Activated T-helper 17 cell treated with anti-CD3 and anti-CD28 coated beads, Interleukin-2, amount 50 U/mL, for 72 hours (primary cell): ENCODE measurements around the gene RFX6. TPM values are rescaled to one million over a fixed set of nuclear protein-coding genes. Genes with fewer than 3 reads are reported as not detected.

ENCODE experiments used
- ATAC-seq: fragments of 150-1000 bp; cut with Tn5 transposase; replicated peaks from 2 replicates; pipeline ENCODE4 v1.10.0; 2021; ENCODE audit warnings: mild to moderate bottlenecking, moderate library complexity
- H3K27ac Mint-ChIP-seq: one replicate; pipeline ENCODE4 v1.8.0; 2022; ENCODE audit warnings: mixed read lengths
- H3K27me3 Mint-ChIP-seq: one replicate; pipeline ENCODE4 v1.8.0; 2022; ENCODE audit warnings: mixed read lengths
- H3K36me3 Mint-ChIP-seq: one replicate; pipeline ENCODE4 v1.8.0; 2022; ENCODE audit warnings: low read depth, mild to moderate bottlenecking, mixed read lengths
- H3K4me1 Mint-ChIP-seq: one replicate; pipeline ENCODE4 v1.8.0; 2022; ENCODE audit warnings: mixed read lengths
- H3K4me3 Mint-ChIP-seq: one replicate; pipeline ENCODE4 v1.8.0; 2022; ENCODE audit warnings: mild to moderate bottlenecking, mixed read lengths
- H3K9me3 Mint-ChIP-seq: one replicate; pipeline ENCODE4 v1.8.0; 2022; ENCODE audit warnings: mixed read lengths
- total RNA-seq, 2 donors: library from RNA; stranded (reverse); gene quantifications; one replicate each; pipeline ENCODE4 v1.2.3, GENCODE V29; 2022

RFX6 gene
- total RNA-seq, 2 donors from 2014 or later = not detected

GRCh38 chr6:116931456-116931855 is 54.4 kb downstream of the RFX6 start:
- ATAC-seq = no peak
- H3K27me3 Mint-ChIP-seq = peaks cover 5% of the 10 kb centered on the region
- H3K27ac Mint-ChIP-seq = no peak overlapping the region
- H3K36me3 Mint-ChIP-seq = no peaks in the 10 kb centered on the region
- no peaks in the 10 kb centered on the region for H3K4me1 Mint-ChIP-seq
- H3K9me3 Mint-ChIP-seq = no peaks in the 10 kb centered on the region
- no peak overlapping the region for H3K4me3 Mint-ChIP-seq

DNA sequence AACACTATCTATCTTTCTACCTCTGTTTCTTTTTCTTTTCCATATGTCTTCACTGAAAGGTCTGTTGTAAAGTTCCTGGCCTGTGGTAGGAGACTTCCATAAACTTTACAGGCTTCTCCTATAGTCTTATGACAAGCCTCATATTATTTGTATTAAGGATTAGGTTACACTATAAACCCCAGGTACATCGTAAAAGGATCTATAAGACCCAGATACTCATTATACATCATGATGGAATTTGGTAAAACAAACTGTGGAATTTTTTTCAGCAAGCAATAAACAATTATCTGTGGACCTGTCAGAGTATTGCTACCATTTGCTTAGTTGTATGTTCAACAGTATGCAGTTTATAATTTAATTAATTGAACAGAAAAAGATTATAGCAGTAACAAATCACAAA is 55.5 kb downstream of the RFX6 start:
- Mint-ChIP-seq H3K9me3 (no peaks in the 10 kb centered on the region), H3K4me3 (no peak overlapping the region), H3K27ac (no peak overlapping the region), H3K4me1 (no peaks in the 10 kb centered on the region), H3K36me3 (no peaks in the 10 kb centered on the region), H3K27me3 (peaks cover 5% of the 10 kb centered on the region)
- no peak for ATAC-seq

- ATAC-seq = no peak
- Mint-ChIP-seq H3K27me3 (peaks cover 5% of the 10 kb centered on the region), H3K36me3 (no peaks in the 10 kb centered on the region)
Observed at GRCh38 chr6:116933485-116933884, 56.4 kb downstream of the RFX6 start.

GRCh38 chr6:116938305-116938704 is 61.3 kb downstream of the RFX6 start:
- H3K36me3 Mint-ChIP-seq = no peaks in the 10 kb centered on the region
- no peaks in the 10 kb centered on the region for H3K4me1 Mint-ChIP-seq
- ATAC-seq = no peak

More at GRCh38 chr6:116933485-116933884, 56.4 kb downstream of the RFX6 start:
- H3K27ac Mint-ChIP-seq = no peak overlapping the region
- no peak overlapping the region for H3K4me3 Mint-ChIP-seq
- no peaks in the 10 kb centered on the region for H3K4me1 Mint-ChIP-seq
- no peaks in the 10 kb centered on the region for H3K9me3 Mint-ChIP-seq

GRCh38 chr6:116941727-116942126 is 64.7 kb downstream of the RFX6 start:
- H3K4me1 Mint-ChIP-seq = no peaks in the 10 kb centered on the region
- no peak overlapping the region for H3K27ac Mint-ChIP-seq
- H3K36me3 Mint-ChIP-seq = no peaks in the 10 kb centered on the region
- no peaks in the 10 kb centered on the region for H3K9me3 Mint-ChIP-seq
- peaks cover 17% of the 10 kb centered on the region for H3K27me3 Mint-ChIP-seq
- no peak for ATAC-seq
- no peak overlapping the region for H3K4me3 Mint-ChIP-seq

More at GRCh38 chr6:116938305-116938704, 61.3 kb downstream of the RFX6 start:
- Mint-ChIP-seq H3K27ac (no peak overlapping the region), H3K27me3 (peaks cover 8% of the 10 kb centered on the region), H3K9me3 (no peaks in the 10 kb centered on the region), H3K4me3 (no peak overlapping the region)

DNA sequence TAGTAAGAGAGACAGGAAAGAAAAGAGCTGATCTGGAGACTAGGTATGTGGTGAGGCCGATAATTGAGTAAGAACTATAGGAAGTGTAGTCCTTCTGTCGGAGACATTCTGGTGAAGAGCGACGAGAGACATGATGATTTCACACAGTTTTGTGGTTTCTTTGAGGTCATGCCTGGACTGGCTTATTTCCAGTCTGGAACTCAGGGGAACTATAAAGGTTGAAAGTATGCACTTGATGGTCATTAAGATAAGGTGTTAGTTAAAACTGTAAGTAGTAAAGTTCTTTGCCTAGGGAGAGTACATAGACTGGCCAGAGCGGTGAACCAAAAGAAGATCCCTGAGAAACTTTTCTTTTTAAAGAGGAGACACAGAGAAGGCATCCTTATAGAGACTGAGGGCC is 68.8 kb downstream of the RFX6 start:
- Mint-ChIP-seq H3K27ac (no peak overlapping the region), H3K36me3 (no peaks in the 10 kb centered on the region), H3K4me1 (no peaks in the 10 kb centered on the region), H3K4me3 (no peak overlapping the region), H3K27me3 (peaks cover 27% of the 10 kb centered on the region), H3K9me3 (no peaks in the 10 kb centered on the region)
- ATAC-seq = no peak

DNA sequence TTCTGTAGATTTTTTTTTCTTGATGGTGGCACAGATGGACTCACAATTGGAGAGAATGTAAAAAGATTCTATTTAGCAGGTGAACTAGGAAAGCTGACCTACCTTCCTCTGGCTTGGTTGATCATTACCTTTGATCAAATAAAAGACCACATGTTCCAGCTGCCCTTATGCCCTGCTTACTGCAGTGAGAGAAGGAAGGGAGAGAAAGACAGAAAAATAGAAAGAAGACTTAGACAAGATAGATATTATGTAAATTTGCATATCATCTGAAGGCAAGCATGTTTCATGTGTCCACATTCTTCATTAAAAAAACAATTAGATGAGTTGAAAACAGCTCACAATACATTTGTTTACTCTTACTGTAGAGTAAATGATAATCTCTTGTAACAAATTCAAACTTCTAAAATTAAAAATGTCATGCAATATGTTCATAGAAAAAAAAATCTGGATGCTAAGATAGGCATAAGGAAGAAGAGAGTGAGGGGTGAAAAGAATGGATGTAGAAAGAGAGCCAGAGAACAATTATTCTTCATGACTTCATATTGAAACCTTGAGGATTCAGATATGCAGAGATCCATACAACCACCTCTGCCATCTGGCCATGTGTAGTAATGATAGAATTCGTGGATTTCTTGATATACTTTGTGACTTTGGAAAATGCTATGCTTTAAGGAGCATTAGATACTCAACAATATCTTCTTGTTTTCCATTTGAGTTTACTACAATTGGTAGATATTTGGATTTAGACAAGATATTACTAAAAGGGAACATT is 71.7 kb downstream of the RFX6 start:
- ATAC-seq = no peak
- Mint-ChIP-seq H3K27me3 (peaks cover 20% of the 10 kb centered on the region), H3K36me3 (no peaks in the 10 kb centered on the region), H3K4me1 (no peaks in the 10 kb centered on the region), H3K9me3 (no peaks in the 10 kb centered on the region), H3K27ac (no peak overlapping the region), H3K4me3 (no peak overlapping the region)

DNA sequence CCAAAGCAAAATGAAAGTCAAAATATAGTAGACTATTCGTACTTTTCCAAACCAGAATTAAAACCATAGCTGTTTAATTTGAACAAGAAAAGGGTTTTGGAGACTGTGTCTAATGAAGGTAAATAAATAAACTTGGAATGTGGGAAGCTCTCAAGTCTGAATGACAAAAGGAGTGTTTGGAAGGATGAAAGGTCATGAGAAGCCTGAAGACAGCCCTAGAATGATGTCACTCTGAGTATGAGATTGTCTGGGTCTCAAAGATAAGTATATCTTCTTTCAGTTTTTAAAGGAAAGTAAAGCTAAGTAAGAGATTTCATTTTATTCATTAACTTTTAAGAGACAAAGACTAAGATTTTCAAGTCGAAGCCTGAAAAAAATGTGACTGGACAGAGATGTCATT is 72.9 kb downstream of the RFX6 start:
- no peak overlapping the region for H3K4me3 Mint-ChIP-seq
- peaks cover 23% of the 10 kb centered on the region for H3K27me3 Mint-ChIP-seq
- no peak for ATAC-seq
- no peak overlapping the region for H3K27ac Mint-ChIP-seq
- H3K4me1 Mint-ChIP-seq = no peaks in the 10 kb centered on the region
- H3K9me3 Mint-ChIP-seq = no peaks in the 10 kb centered on the region
- H3K36me3 Mint-ChIP-seq = no peaks in the 10 kb centered on the region

GRCh38 chr6:116954335-116954734 is 77.3 kb downstream of the RFX6 start:
- ATAC-seq = no peak
- H3K4me3 Mint-ChIP-seq = no peak overlapping the region
- peaks cover 7% of the 10 kb centered on the region for H3K27me3 Mint-ChIP-seq
- H3K27ac Mint-ChIP-seq = no peak overlapping the region
- no peaks in the 10 kb centered on the region for H3K36me3 Mint-ChIP-seq
- H3K4me1 Mint-ChIP-seq = no peaks in the 10 kb centered on the region
- no peaks in the 10 kb centered on the region for H3K9me3 Mint-ChIP-seq

- no peak for ATAC-seq
- Mint-ChIP-seq H3K4me1 (no peaks in the 10 kb centered on the region), H3K27ac (no peak overlapping the region), H3K4me3 (no peak overlapping the region), H3K36me3 (no peaks in the 10 kb centered on the region), H3K27me3 (peaks cover 7% of the 10 kb centered on the region), H3K9me3 (no peaks in the 10 kb centered on the region)
Observed at GRCh38 chr6:116954938-116955337, 77.9 kb downstream of the RFX6 start.

GRCh38 chr6:116955773-116956172 is 78.7 kb downstream of the RFX6 start:
- Mint-ChIP-seq H3K4me3 (no peak overlapping the region), H3K4me1 (no peaks in the 10 kb centered on the region), H3K36me3 (no peaks in the 10 kb centered on the region), H3K9me3 (no peaks in the 10 kb centered on the region), H3K27me3 (peaks cover 7% of the 10 kb centered on the region), H3K27ac (no peak overlapping the region)
- ATAC-seq = no peak

DNA sequence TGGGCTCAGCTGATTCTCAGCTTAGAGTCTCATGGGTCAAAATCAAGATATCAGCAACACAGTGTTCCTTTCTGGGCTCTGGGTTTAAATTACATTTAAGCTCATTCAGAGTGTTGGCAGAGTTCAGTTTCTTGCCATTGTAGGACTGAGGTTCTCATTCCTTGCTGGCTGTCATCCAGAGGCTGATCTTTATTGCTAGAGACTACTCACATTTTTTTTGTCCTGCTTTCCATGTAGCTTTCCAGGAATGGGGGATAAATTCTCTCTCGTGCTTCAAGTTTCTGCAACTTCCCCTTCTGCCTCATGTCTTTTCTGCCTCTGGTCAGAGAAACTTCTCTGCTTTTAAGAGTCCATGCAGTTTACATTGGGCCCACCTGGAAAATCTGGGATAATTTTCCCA is 86.9 kb downstream of the RFX6 start:
- no peaks in the 10 kb centered on the region for H3K4me1 Mint-ChIP-seq
- no peak for ATAC-seq
- no peak overlapping the region for H3K27ac Mint-ChIP-seq
- no peak overlapping the region for H3K4me3 Mint-ChIP-seq
- no peaks in the 10 kb centered on the region for H3K36me3 Mint-ChIP-seq
- no peaks in the 10 kb centered on the region for H3K9me3 Mint-ChIP-seq
- peaks cover 8% of the 10 kb centered on the region for H3K27me3 Mint-ChIP-seq

- H3K27me3 Mint-ChIP-seq = peaks cover 8% of the 10 kb centered on the region
- H3K4me1 Mint-ChIP-seq = no peaks in the 10 kb centered on the region
- no peaks in the 10 kb centered on the region for H3K36me3 Mint-ChIP-seq
- H3K9me3 Mint-ChIP-seq = no peaks in the 10 kb centered on the region
- no peak overlapping the region for H3K27ac Mint-ChIP-seq
- H3K4me3 Mint-ChIP-seq = no peak overlapping the region
- ATAC-seq = no peak
Observed at GRCh38 chr6:116966675-116967576, 89.9 kb downstream of the RFX6 start.

DNA sequence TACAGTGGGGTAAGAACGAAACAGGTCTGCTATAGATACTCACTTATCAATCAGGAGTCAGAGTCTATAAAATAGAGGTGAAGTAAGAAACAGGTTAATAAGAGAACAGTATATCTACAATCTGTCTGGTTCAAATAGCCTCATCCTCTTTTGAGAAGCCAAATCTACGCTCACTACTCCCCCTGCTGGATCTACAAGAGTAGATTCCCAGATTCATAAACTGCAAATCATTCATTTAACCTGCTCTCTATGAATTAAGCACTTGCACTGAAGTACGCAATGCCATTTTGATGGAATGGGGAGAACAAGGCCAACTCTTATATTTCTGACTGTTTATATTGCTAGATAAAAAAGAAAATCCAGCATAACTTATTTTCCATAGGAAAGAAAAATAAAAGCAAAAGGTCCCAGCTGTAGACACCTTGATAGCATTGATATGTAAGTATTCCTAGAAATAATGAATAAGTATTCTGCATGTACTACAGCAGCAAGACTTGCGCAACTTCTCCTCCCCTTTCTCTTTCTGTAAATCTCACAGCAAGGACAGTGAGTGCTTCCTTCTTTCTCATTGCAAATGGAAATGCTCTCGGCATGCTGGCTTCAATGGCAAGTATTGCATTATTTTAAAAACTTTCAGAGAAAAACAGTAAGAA is 92.3 kb downstream of the RFX6 start:
- no peak for ATAC-seq
- Mint-ChIP-seq H3K27me3 (peaks cover 8% of the 10 kb centered on the region), H3K4me1 (no peaks in the 10 kb centered on the region), H3K9me3 (no peaks in the 10 kb centered on the region), H3K4me3 (no peak overlapping the region), H3K27ac (no peak overlapping the region), H3K36me3 (no peaks in the 10 kb centered on the region)
